ENCODE measurements around the gene CTTNBP2NL. TPM values are rescaled to one million over a fixed set of nuclear protein-coding genes. Genes with fewer than 3 reads are reported as not detected.
A peak's percentile ranks its signal among the peaks of the same experiment; 100 is the strongest.
"Not testable (repeated sequence)": the region's sequence is repeated elsewhere in the genome, so short reads cannot be mapped to it uniquely, and the experiment has no call there.

The CTTNBP2NL gene
- polyA plus RNA-seq, 1 donor = 16.2 TPM

- DNase-seq = no peak
These were observed 8.2 kb upstream of the CTTNBP2NL start for GRCh38 chr1:112387807-112388206.

GRCh38 chr1:112388436-112388835 is 7.6 kb upstream of the CTTNBP2NL start:
- DNase-seq = no peak

GRCh38 chr1:112389689-112390088 is 6.3 kb upstream of the CTTNBP2NL start:
- no peak for DNase-seq

- DNase-seq = not testable (repeated sequence)
These were observed 5.7 kb upstream of the CTTNBP2NL start for GRCh38 chr1:112390335-112390734.

GRCh38 chr1:112390775-112391602 is 5.0 kb upstream of the CTTNBP2NL start:
- peak; percentile 91 for DNase-seq

- DNase-seq = no peak
These were observed 4.4 kb upstream of the CTTNBP2NL start for GRCh38 chr1:112391603-112391940.

GRCh38 chr1:112393631-112393974 is 2.4 kb upstream of the CTTNBP2NL start:
- no peak for DNase-seq

- no peak for DNase-seq
These were observed 1.3 kb upstream of the CTTNBP2NL start for GRCh38 chr1:112394743-112395062.

GRCh38 chr1:112395256-112395820 is 676 bp upstream of the CTTNBP2NL start:
- DNase-seq = no peak

- DNase-seq = peak; percentile 24
These were observed 848 bp downstream of the CTTNBP2NL start for GRCh38 chr1:112396653-112397471.

- no peak for DNase-seq
These were observed 1.8 kb downstream of the CTTNBP2NL start for GRCh38 chr1:112397841-112398240.

GRCh38 chr1:112399456-112399855 is 3.4 kb downstream of the CTTNBP2NL start:
- DNase-seq = no peak

- not testable (repeated sequence) for DNase-seq
These were observed 4.7 kb downstream of the CTTNBP2NL start for GRCh38 chr1:112400706-112401105.

GRCh38 chr1:112402682-112403643 is 6.9 kb downstream of the CTTNBP2NL start:
- DNase-seq = no peak

GRCh38 chr1:112406771-112407170 is 10.8 kb downstream of the CTTNBP2NL start:
- DNase-seq = no peak

GRCh38 chr1:112409414-112409813 is 13.4 kb downstream of the CTTNBP2NL start:
- DNase-seq = no peak

GRCh38 chr1:112410673-112411072 is 14.7 kb downstream of the CTTNBP2NL start:
- DNase-seq = no peak

- no peak for DNase-seq
These were observed 21.3 kb downstream of the CTTNBP2NL start for GRCh38 chr1:112417271-112417670.

GRCh38 chr1:112418099-112418892 is 22.3 kb downstream of the CTTNBP2NL start:
- DNase-seq = no peak

- no peak for DNase-seq
These were observed 27.2 kb downstream of the CTTNBP2NL start for GRCh38 chr1:112423207-112423606.

GRCh38 chr1:112423666-112424065 is 27.7 kb downstream of the CTTNBP2NL start:
- not testable (repeated sequence) for DNase-seq

GRCh38 chr1:112429749-112430148 is 33.7 kb downstream of the CTTNBP2NL start:
- DNase-seq = no peak
